ENCODE measurements around the gene PTTG1IP.
"Not testable (repeated sequence)": the region's sequence is repeated elsewhere in the genome, so short reads cannot be mapped to it uniquely, and the experiment has no call there.

Gene PTTG1IP

GRCh38 chr21:44842721-44843445, 30.6 kb downstream of the PTTG1IP start:
- DNase-seq: no peak

GRCh38 chr21:44842087-44842486, 31.4 kb downstream of the PTTG1IP start:
- DNase-seq: no peak

- DNase-seq: no peak
Observed at GRCh38 chr21:44840771-44841170, 32.7 kb downstream of the PTTG1IP start.

GRCh38 chr21:44838951-44839350, 34.5 kb downstream of the PTTG1IP start:
- DNase-seq: no peak

- no peak for DNase-seq
Observed at GRCh38 chr21:44838039-44838895, 35.2 kb downstream of the PTTG1IP start.

GRCh38 chr21:44837537-44837936, 36.0 kb downstream of the PTTG1IP start:
- no peak for DNase-seq

GRCh38 chr21:44836666-44837471, 36.6 kb downstream of the PTTG1IP start:
- DNase-seq: peak; percentile 81

- no peak for DNase-seq
Observed at GRCh38 chr21:44836349-44836665, 37.2 kb downstream of the PTTG1IP start.

- DNase-seq: peak; percentile 31
Observed at GRCh38 chr21:44835647-44835973, 37.9 kb downstream of the PTTG1IP start.

- DNase-seq: peak; percentile 49
Observed at GRCh38 chr21:44834951-44835646, 38.4 kb downstream of the PTTG1IP start.

GRCh38 chr21:44834231-44834950, 39.1 kb downstream of the PTTG1IP start:
- DNase-seq: no peak

- DNase-seq: no peak
Observed at GRCh38 chr21:44833663-44834062, 39.8 kb downstream of the PTTG1IP start.

GRCh38 chr21:44832516-44833255, 40.8 kb downstream of the PTTG1IP start:
- DNase-seq: not testable (repeated sequence)

- no peak for DNase-seq
Observed at GRCh38 chr21:44831227-44831860, 42.1 kb downstream of the PTTG1IP start.

- no peak for DNase-seq
Observed at GRCh38 chr21:44829507-44830092, 43.9 kb downstream of the PTTG1IP start.

- no peak for DNase-seq
Observed at GRCh38 chr21:44828362-44829056, 45.0 kb downstream of the PTTG1IP start.

- DNase-seq: peak; percentile 16
Observed at GRCh38 chr21:44823179-44823660, 50.3 kb downstream of the PTTG1IP start.

GRCh38 chr21:44822484-44823178, 50.9 kb downstream of the PTTG1IP start:
- DNase-seq: no peak

GRCh38 chr21:44820851-44821250, 52.6 kb downstream of the PTTG1IP start:
- DNase-seq: peak; percentile 8

Measured in islet precursor cell (in vitro differentiated cells).